ENCODE measurements around the gene SUGT1. TPM values are rescaled to one million over a fixed set of nuclear protein-coding genes. Genes with fewer than 3 reads are reported as not detected.
A peak's percentile ranks its signal among the peaks of the same experiment; 100 is the strongest.

The SUGT1 gene
- total and polyA plus RNA-seq, 10 of the 15 experiments (the other 5 are each of a cell fraction or from before 2014, with no cell fraction given): 46.7 to 122 (median 77.3) TPM

- TF ChIP-seq NKRF (conservative IDR thresholded peaks at IDR 0.05): no peak
- TF ChIP-seq HSF1 (IDR thresholded peaks at IDR 0.05; ENCODE audit: low read depth, low read length): no peak
- no peak for TF ChIP-seq ELK1 (IDR thresholded peaks at IDR 0.05; ENCODE audit: low read depth, low read length)
- TF ChIP-seq ZBED1 (IDR thresholded peaks at IDR 0.05; ENCODE audit: borderline replicate concordance): no peak
Measured at GRCh38 chr13:52664272-52664671, 11.6 kb downstream of the SUGT1 start (continued).

- H3K36me3 ChIP-seq (ENCODE audit: control insufficient read depth in 2 of 2, insufficient read depth in 2 of 2, low read length in 1 of 2): peaks cover 3 to 26% of the 10 kb centered on the region in 2 experiments
- ATAC-seq (peak; percentile 34), DNase-seq (ENCODE audit: low read depth, low spot score) (no peak), FAIRE-seq (peak; percentile 61)
- no peaks in the 10 kb centered on the region for H3K27me3 ChIP-seq (replicated peaks in 1 of 2; ENCODE audit: control insufficient read depth in 2 of 2, insufficient read depth in 2 of 2, low read length in 1 of 2)
- H4K20me1 ChIP-seq (ENCODE audit: control insufficient read depth, insufficient read depth): no peaks in the 10 kb centered on the region
- no peak overlapping the region for H3K27ac ChIP-seq (ENCODE audit: control insufficient read depth, insufficient read depth)
- ChIA-PET CTCF (interaction anchor here (0.6 to 5.9 kb wide), 47 partner anchors 9 to 489 kb away, joined by 3 to 179 read pairs (median 6); partner anchors contain the start of genes CNMD and SUGT1), POLR2A (interaction anchor here (0.5 to 1.3 kb wide), 6 partner anchors 12 to 239 kb away, joined by 3 to 8 read pairs (median 3); partner anchors contain the start of gene SUGT1), RAD21 (ENCODE audit: unreplicated experiment) (interaction anchor here (0.5 to 5.2 kb wide), 44 partner anchors 9 to 1765 kb away, joined by 3 to 147 read pairs (median 5); partner anchors contain the start of gene SUGT1), SMC1A (ENCODE audit: uncharacterized antibody, unreplicated experiment) (interaction anchor here (0.6 to 5.1 kb wide), 46 partner anchors 8 to 487 kb away, joined by 3 to 129 read pairs (median 4); partner anchors contain the start of gene SUGT1)
- no peak overlapping the region for H2AFZ ChIP-seq (ENCODE audit: control insufficient read depth, low read depth, low read length)
- H3K9ac ChIP-seq (ENCODE audit: control insufficient read depth, insufficient read depth, low read length): no peak overlapping the region
- H3K4me3 ChIP-seq: no peak overlapping the region
- no peaks in the 10 kb centered on the region; the same call in 1 of the 2 replicates for H3K79me2 ChIP-seq (ENCODE audit: control insufficient read depth, insufficient read depth, low read length)
- intact Hi-C loops (cut with micrococcal nuclease; ENCODE audit: unreplicated experiment): loop anchor here (1.0 to 5.0 kb wide), 3 partner anchors 73 to 302 kb away; partner anchors contain the start of gene CNMD
- BruUV-seq (replicated peaks): no TSS peak
- in situ Hi-C loops (cut with MboI): loop anchor here (5.0 to 10.0 kb wide), 2 partner anchors 142 to 299 kb away; no protein-coding TSS in a partner anchor
- H3K9me3 ChIP-seq (replicated peaks; ENCODE audit: control insufficient read depth, insufficient read depth, low read length): peaks cover 2% of the 10 kb centered on the region; the same call in 1 of the 3 replicates
- H3K4me1 ChIP-seq (ENCODE audit: control insufficient read depth, insufficient read depth, low read length): peaks cover 3% of the 10 kb centered on the region; the same call in 1 of the 2 replicates
- no peak overlapping the region for H3K4me2 ChIP-seq (ENCODE audit: control insufficient read depth, insufficient read depth)
- TF ChIP-seq ATF2 (IDR thresholded peaks at IDR 0.05; ENCODE audit: low read length) (0 out of 2 replicates have a peak, but pooled peaks have one; percentile 18), SRF (IDR thresholded peaks at IDR 0.05; ENCODE audit: low read depth in 2 of 2, low read length in 2 of 2) (no peak), RAD21 (IDR thresholded peaks at IDR 0.05; ENCODE audit: insufficient read depth, low read depth, low read length) (peak; percentile 60), EZH2 (IDR thresholded peaks at IDR 0.05; ENCODE audit: borderline replicate concordance, control insufficient read depth, low read depth, low read length) (no peak), YBX1 (IDR thresholded peaks at IDR 0.05) (no peak), STAT3 (IDR thresholded peaks at IDR 0.05; ENCODE audit: low read depth, low read length) (no peak), BHLHE40 (IDR thresholded peaks at IDR 0.05; ENCODE audit: borderline replicate concordance in 1 of 2, low read depth in 2 of 2, low read length in 1 of 2) (no peak)
Measured at GRCh38 chr13:52665325-52665724, 12.7 kb downstream of the SUGT1 start.

Data from GM12878 (cell line).